Stomach (tissue), 4 donors: Measurements from ENCODE around the gene ASXL3.

ENCODE experiments used
- CTCF ChIP-seq, 7 experiments: fragments of 450-650 bp in 4 of 7; fragments of 200-600 bp in 3 of 7; sonication (generic) in 3 of 7; IDR thresholded peaks; one replicate each; pipeline ENCODE4 v1.5.1; 2016 to 2019; ENCODE audit warnings: antibody characterized with exemption in 7 of 7, control low read depth in 2 of 7, mild to moderate bottlenecking in 1 of 7
- EP300 ChIP-seq: sonication (generic); formaldehyde crosslinking; IDR thresholded peaks from one replicate; pipeline ENCODE4 v1.6.1; 2017; ENCODE audit warnings: antibody characterized with exemption
- POLR2A ChIP-seq, 4 donors: fragments of 450-650 bp; IDR thresholded peaks; one replicate each; pipeline ENCODE4 v1.6.1; 2016; ENCODE audit warnings: antibody characterized with exemption in 4 of 4, control low read depth in 2 of 4, mild to moderate bottlenecking in 1 of 4, moderate library complexity in 1 of 4
- POLR2AphosphoS5 ChIP-seq, 3 donors: sonication (generic); formaldehyde crosslinking; IDR thresholded peaks; one replicate each; pipeline ENCODE4 v1.6.1; 2016; ENCODE audit warnings: antibody characterized with exemption in 3 of 3

GRCh38 chr18:33557706-33558105 lies 20.3 kb upstream of the ASXL3 start:
- no peak for TF ChIP-seq CTCF (IDR thresholded peaks at IDR 0.05)
- TF ChIP-seq EP300 = no peak
- TF ChIP-seq POLR2A (IDR thresholded peaks at IDR 0.05) = no peak
- no peak for TF ChIP-seq POLR2AphosphoS5 (IDR thresholded peaks at IDR 0.05)
